Islet precursor cell (in vitro differentiated cells): ENCODE measurements around the gene MYLIP.

Experiments
- DNase-seq: peaks from one replicate; pipeline ENCODE4 v3.0.0-alpha.2; 2018

MYLIP gene

DNA sequence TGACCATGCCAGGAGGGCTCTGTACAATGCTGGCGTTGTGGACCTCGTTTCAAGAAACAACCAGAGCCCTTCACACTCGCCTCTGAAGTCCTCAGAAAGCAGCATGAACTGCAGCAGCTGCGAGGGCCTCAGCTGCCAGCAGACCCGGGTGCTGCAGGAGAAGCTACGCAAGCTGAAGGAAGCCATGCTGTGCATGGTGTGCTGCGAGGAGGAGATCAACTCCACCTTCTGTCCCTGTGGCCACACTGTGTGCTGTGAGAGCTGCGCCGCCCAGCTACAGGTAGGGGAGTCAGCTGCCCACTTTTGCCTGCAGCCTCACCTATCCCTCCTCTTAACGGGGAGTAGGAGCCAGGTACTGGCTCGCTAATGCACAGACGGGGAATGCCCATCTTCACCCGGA, 16.2 kb downstream of the MYLIP start:
- DNase-seq, result no peak

DNA sequence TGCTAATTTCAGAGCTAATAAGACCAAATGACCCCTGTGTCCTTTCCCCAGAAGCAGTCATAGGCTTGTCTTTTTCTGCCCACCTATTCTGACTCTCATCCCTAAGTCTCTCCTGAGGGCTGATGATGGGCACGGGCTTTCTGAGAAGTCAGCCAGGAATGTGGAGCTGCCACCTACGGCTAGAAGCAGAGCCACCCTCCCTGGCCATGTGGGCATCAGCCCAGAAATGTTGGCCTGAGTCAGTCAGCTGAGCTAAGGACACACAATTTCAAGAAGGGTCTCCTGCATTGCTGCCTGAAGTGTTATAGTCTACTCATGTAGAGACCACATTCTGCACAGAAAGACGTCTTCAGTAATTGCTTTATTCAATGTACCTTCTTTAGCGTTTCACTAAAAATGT, 17.1 kb downstream of the MYLIP start:
- no peak for DNase-seq

DNA sequence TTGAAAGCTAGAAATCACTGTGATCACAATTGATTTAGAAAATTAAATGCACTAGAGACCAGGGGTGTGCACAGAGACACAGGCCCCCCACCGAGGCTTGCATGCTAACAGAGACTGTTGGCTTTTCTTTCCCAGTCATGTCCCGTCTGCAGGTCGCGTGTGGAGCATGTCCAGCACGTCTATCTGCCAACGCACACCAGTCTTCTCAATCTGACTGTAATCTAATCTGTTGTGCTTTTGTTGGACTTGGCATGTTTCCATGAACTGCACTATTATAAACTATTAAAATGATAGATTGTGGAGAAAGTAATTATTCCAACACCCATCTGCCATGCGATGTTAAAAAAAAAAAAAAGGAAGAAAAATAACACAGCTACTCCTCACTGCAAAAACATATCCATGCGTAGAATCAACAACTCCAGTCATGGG, 17.7 kb downstream of the MYLIP start:
- DNase-seq, result no peak

DNA sequence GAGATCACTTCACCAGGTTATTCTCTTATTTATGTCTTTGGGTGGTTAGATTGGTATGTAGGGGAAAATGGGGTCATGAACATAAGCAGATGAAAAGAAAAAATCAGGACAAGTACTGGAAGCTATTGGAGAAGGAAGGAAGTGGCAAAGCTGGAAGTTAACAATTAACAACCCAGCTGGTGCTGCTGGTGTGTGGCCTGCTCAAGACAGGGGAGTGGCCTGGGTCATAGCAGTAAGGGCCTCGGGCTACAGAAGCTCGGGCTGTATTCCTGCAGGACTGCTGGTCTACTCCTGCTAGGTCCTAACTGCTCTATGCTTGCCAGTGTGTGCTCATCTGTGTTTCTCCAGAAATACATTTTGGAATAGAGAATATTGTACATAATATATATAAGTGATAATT, 19.6 kb downstream of the MYLIP start:
- peak; percentile 77 for DNase-seq

DNA sequence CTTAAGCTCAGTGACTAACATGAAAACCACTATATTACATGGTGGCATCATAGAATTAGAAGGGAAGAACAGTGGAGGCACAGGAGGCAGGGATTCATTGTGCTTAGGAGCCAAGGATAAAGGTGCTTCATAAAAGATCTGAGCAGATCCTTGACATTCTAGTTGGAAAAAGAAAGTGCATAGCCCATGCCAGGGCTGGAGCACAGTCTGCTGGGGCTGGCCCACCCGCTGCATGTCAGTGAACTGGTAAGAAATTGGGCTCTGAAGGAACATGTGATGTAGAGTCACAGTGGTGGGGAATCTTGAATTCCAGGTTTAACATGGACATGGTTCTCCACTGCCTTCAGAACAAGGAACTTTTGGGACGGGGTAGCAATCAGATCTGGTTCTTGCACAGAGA, 20.4 kb downstream of the MYLIP start:
- DNase-seq, result no peak

DNA sequence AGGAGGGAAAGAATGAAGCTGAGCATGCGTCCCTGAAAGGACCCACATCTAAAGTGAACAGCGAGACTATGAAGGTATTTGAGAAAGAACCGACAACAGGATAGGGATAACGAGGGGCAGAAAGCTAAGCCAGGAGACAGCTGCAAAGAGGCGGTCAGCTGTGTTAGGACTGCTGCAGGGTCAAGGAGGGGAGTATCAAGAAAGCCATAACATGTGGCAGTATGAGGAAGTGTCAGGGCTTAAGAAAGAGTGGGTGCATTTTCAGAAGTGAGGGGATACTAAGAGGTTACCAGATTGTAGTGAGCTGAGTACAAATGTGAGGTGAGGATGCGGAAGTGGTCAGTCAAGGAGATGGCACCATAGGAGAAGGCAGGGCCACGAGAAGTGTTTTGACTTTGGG, 21.2 kb downstream of the MYLIP start:
- DNase-seq, result no peak

DNA sequence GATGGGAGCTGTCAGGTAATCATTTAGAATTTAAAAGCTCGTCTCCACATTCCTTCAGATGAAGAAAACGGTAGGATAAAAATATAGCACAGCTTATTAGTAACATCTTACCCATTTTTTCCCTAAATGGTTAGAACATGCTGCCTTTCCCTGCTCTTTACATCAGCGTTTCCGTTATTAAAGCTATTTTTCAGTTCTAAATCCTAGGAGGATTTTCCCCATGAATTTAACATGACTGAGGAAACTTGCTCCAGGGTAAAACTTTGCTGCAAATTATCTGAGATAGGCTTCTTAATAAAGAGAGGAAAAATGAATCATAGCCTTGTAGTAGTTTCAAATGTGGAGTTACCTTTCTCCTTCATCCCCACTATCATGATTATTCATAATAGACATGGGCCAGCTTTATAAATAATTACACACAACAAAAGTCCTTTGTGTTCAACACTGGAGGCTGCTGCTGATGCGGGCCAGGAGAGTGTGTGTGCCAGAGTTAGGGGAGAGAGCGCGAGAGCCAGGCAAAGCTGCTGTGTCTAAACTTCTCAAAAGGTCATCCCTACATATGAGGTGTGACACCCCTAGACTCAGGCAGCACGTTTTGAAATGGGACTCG, 24.4 kb downstream of the MYLIP start:
- DNase-seq, result no peak

DNA sequence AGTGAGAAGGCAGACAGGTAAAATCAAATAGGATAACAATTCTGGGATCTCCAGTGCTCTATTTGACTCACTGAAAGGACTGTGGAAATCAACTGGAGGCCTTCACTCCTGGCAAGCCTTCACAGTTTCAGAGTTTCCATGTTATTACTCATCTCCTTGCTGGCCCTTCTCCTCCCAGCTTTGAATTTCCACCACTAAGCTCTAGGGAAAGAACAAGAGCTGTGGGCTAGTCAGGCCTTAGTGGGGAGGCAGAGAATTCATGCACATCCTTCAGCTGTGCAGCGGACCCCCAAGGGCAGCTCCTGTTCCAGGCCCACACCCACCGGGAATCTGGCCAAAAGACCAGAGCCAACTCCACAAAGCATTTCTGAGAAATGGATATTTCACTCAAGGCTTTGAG, 26.0 kb downstream of the MYLIP start:
- no peak for DNase-seq

DNA sequence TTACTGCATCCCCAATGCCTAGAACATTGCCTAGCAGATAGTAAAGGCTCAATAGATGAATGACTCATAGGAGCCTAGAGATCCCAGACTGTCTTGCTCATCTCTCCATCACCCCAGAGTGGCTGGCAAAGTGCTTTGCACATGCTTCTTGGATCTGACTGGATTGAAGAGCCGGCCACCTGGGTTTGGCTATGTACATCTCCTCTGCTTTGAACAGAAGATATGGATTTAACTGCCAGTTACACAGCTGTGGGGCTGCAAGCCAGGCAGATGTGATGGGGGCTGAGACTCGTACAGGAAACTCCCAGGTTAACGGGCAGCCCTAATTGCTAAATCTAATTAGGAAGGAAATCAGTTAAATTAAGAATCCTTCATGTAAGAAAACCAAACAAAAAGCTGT, 28.6 kb downstream of the MYLIP start:
- DNase-seq, result no peak

DNA sequence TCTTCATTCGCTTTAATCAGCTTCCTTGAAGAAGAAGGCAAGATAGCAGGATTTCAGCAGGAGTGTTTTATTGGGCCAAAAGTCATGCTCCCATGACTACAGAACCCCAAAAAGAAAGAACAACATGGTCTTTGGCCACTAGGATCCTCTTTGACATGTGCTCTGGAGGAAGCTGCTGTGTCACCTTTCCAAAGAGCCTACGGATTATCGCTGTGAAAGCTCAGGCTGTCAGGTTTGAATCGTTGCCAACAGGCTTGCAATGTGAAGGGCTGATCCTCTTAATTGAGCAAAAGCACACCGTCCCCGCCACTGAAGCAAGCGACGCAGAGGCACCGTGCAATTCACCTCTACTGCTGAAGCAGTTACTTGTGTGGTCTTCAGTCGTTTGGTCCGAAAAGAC, 29.0 kb downstream of the MYLIP start:
- no peak for DNase-seq

DNA sequence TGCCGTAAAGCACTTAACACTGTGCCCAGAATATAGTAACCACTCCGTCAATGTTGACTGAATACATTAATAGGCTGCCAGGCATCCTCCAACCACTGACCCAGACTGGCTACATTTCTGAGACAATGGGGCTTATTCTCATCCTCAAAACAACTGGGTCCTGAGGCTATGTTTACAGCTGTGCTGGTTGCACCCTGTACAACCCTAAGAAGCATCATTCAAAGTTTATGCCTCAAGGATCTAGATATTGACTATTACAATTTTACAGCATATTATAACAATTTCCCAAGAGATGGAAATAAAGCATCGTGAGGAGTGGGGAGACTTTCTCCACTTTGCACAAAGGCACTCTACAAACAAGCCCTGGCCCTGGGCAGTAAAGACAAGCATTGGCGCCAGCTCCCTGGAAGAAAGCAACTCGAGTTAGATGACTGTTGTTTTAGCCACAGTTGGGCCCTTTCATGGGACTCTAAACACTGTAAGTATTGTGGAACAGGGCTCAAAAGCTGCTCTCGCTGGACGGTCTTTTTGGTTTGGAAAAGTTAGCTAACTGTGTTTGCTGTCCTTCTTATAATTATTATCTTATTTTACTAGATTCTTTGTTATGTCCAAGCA, 30.2 kb downstream of the MYLIP start:
- DNase-seq, result no peak

DNA sequence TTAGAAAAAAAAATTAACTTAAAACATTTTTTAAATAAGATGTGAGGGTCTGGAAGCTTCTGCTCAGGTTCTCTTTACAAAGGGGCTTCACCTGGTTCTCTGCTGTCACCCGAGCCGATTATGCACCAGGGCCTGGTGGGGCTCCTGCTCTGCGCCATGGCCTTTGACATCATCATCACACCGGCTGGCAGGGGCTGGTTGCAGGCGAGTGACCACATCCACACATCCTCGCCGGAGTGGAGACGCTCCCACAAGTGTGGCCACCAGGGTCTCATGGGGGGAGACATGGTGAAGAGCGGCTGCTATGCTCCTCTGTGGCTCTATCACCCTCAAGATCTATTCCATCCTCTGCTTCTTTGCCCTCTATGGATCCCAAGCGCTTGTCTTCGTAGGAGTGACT, 31.9 kb downstream of the MYLIP start:
- DNase-seq, result no peak

DNA sequence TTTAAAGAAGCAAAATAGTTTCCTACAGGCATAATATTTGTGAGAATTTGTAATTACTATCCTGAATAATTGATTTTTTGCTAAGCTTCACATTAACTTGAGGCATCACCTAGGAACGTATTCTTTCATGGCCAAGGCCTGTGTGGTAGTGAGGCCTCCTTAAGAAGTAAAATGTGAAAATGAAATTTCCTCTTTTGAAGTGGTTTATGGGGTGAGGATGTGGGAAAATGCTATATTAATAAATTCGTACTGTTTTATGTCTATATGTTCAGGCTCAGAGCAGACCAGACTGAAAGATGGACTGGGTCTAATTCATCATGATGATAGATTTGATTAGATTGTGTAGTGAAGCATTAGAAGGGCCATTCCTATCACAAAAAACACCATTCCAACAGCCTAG, 33.1 kb downstream of the MYLIP start:
- no peak for DNase-seq

DNA sequence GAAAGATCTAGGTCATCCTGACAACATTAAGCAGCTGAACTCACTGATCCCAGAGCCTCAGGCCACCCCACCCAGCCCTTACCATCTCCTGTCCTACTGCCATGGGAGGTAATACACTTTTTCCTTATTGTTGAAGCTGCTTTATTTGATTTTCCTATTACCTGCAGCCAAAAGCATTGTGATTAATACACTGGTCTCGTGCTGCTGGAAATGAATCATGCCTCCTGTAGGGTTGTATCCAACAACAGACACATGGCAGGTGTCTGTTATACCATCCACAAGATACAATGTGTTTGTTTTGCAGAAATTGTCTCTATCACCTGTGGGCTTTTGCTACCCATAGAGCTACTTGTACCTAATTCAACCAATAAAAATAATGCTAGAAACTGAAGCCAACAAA, 34.2 kb downstream of the MYLIP start:
- DNase-seq, result no peak

DNA sequence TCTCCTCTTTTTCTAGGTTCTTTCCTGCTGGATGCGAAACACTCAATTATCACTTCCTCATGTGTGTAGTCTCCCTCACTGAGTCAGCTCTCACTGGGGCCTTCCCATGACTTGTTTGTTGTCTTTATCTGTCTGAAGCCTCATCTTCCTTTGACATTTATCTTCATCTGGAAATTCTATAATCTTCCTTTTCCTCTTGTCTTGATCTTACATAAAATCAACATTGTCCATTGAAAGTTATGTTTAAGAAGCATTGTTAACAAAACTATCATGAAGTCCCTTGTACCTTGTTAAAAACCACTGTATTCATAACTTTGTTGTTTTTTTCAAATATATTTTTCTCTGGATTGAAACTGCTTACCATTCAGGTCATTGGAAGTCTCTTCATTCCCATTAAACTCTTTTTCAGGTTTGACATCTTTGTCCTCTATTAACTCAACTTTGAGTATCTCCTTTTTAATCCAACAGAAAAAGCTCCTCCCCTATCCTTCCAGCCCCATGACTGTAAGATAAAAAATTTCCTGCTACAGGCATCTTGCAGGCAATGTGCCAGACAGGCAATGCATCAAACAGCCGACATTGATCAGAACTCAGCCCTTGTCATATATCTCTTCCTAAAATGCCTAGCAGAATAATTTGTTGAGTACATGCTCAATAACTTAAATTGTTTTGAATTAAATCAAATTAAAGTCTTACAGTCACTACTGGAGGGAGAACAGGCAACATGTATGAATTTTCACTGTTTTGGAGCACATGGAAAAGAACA, 34.8 kb downstream of the MYLIP start:
- no peak for DNase-seq

DNA sequence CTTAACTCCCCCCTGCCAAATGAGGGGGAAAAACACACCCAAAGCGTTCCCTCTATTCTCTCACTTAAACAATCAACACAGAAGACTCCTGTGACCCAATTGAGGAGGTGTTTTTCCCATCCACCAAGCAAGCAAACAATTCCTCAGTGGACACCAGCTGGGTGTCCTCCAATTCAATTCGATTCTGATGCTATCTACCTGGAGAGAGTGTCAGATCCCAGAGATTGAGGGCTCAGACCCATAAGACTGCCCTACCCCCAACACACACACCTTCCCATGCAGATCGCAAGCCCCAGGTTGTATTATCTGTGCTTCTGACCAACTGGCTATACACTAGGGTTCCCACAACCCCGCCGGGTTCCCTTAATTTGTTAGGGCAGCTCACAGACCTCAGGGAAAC, 36.8 kb downstream of the MYLIP start:
- DNase-seq, result no peak

DNA sequence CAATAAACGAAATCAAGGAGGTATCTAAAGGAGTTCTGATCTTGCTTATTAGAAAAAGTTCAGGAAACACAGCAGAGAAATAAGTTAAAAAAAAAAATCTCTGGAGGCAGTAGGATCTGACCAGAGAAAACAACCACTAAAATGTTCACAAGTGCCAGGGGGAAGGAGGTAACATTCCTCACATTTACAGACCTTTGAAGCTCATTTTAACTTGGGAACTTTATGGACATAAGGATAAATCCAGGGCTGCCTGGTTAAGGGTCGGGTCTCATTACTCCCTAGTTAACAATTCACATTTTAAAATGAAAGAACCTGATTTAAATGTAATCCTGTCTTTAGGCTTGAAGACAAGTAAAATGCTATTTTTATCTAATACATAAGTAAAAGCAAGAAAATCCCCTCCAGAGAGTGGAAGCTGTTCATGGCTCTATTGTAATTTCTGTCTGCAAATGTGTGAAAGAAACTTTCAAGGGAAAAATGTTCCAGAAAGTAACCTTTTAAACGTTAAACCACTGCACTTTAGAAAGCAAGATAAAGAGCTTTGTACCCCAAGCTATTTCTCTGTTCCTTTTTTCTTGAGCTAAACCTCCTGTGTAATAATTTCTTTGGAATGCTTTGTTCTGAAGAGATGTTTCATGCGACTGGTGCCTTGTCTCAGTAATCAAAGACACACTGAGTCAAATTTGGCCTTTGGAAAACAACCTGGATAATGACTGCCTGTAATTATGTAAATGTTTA, 38.2 kb downstream of the MYLIP start:
- no peak for DNase-seq

DNA sequence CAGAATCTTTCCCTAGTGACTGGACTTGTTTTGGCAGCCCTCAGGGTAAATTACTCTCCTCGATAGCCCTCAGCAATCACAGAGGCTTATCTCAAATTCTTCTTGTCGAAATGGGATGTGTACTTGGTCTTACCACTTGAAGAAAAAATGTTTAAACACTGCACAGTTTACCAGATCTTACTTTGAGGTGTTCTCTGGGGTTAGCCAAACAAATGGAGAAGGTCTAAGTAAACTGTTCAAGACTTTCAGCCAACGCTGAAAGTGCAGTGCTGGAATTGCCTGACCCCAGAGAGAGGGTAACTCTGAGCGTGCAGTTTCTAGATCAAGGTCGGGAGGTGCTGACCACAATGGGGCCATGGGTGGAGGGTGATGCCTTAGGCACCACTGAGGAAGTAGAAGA, 39.2 kb downstream of the MYLIP start:
- DNase-seq, result peak; percentile 82

DNA sequence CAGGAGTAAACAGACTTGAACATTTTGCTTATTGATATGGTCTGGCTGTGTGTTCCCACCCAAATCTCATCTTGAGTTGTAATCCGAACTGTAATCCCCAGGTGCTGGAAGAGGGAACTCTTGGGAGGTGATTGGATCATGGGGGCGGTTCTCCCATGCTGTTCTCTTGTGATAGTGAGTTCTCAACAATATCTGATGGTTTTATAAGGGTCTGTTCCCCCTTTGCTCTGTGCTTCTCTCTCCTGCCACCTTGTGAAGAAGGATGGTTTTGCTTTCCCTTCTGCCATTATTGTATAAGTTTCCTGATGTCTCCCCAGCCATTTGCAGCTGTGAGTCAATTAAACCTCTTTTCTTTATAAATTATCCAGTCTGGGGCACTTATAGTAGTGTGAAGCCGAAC, 40.0 kb downstream of the MYLIP start:
- no peak for DNase-seq

DNA sequence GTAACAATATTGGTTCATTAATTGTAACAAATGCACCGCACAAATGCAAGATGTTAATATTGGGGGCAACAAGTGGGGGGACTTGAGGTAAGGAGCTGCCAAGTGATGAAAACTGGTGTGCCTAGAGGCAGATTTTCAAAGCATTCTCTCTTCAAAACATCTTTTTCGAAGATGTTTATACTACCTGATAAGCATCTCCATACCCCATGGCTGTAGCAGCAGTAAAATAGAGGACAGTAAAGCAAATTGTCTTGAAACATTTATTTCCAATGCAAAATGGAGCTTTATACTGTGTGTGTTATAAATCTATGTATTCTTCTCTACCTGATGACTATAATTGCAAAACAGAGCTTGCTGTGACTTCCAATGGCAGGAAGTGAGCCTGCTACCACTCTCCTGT, 42.5 kb downstream of the MYLIP start:
- no peak for DNase-seq

DNA sequence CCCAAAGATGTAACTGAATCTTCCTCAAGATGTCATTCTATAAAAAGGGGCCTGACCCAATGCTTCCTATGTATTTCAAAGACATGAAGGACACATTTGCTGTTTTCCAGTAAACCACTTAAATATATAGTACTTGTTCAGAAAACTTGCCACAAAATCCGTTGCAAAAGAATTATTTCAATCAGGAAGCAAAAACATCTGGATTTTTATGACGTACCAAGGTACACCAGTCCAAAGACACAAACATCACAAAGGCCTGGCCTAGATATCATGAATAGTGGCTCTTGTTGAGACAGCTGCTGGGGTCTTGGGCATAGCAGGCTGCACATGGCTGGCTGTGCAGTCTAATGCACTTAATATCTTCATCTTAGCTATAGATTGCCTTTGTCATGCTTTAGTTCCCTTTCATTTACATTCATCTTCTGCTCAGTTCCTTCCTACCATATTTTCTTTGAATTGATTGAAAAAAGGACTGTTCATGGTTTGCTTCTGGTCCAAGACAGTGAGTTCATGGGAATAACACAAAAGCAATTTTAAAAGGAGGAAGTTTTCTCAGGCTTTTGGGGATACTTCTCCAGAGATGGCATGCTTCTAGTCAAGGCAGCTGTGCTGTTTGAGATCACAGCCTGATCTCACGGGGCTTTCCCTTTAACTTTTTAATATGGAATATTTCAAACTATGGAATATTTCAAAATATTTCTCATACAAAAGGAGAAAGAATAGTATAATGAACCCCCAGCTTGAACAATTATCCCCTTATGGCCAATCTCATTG, 44.5 kb downstream of the MYLIP start:
- DNase-seq, result no peak

DNA sequence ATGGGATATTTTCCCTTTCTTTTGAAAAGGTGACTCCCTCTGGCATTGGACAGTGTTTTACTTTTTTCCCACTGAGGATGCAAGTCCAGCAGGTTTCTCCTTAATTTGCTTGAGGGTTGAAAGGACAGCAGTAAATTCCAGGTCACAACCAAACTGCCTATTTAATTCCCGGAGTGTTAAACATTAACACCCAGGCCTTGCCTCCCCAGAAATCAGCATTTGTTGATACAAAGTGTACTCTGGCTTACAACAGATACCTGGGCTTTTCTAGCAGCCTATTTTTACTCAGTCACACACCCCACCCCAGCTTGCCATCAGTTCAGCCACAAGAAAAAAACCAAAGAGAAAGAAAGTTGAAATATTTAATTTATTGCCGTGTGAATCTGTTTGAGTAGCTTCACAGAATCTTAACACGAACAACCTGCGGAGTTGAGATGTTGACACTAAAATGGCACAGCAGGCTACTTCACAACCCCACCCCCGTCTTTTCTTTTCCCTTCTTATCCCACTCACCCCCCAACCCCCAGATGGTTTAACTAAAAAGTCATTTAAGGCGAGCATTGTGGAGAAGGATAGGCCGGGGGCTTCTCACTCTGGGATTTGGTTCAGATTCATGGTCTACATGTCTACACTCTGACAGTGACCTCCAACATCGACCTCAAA, 45.7 kb downstream of the MYLIP start:
- DNase-seq, result no peak
